ENCODE results near the gene GRAP.
"Not testable (repeated sequence)": the region's sequence is repeated elsewhere in the genome, so short reads cannot be mapped to it uniquely, and the experiment has no call there.

The GRAP gene

DNA sequence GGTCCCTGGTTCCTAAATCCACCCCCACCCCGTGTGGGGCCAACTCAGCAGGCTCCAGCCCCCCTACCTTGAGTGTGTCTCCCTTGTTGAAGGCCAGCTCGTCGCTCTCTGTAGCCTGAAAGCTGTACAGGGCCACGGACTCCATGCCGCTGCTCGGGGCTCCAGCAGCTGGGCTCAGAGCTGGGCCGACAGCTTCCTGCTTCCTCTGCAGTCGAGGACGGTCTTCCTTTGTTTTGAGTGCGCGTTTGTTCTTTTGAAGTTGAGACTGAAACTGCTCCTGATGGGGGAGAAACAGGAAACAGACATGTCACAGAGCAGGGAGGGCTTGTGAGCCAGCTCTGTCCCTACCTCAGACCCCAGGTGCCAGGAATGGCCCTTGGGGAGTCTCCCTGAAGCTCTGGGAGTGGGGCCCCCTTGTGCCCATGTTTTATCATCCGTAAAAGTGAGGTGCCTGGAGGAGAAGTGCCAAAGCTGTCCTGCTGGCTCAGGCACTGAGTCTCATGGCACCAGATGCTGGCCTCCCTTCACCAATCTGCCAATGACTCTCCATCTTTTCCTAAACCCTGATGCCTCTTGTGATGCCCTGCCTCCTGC, at the start of gene GRAP:
Gene GRAP (minus strand): TSS at position 176 of the 594 bp plus-strand sequence. CDS start 31 bp downstream, at position 145.
- not testable (repeated sequence) for DNase-seq (ENCODE audit: low spot score)

DNA sequence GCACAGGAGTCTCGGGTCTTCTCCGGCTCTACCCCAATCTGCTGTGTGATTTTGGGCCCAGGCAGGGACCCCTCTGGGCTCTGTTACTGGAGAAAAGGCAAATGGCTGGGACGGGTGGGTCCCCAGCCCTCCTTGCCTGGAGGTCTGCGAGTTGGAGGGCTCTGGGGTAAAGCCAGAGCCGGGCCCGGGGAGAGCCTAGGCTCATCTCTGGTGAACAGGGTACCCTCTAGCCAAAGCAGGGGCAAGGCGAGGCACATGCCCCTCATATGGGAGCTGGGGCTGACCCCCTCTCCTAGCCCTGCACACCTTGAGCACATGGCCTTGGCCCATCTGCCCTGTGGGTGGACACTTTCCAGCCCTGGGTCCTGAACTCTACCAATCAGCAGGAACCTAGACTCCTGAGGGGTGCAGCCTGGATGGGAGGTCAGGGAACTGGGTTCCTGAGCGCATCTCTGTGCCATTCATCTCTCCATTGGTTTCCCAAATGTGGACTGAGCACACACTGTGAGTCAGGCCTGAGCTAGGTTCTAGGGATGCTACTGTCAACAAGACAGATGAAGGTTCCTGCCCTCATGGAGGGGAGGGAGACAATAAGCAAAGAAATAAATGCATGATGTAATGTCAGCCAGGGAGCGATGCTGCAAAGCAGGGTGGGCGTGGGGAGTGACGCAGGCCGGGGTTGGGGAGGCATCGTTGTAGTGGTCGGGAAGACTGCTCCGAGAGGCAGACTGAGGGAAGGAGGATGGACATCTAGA, 47.1 kb upstream of the GRAP start:
- DNase-seq (ENCODE audit: low spot score) = not testable (repeated sequence)

GRCh38 chr17:19092737-19093683, 46.3 kb upstream of the GRAP start:
- DNase-seq (ENCODE audit: low spot score) = peak; percentile 2

DNA sequence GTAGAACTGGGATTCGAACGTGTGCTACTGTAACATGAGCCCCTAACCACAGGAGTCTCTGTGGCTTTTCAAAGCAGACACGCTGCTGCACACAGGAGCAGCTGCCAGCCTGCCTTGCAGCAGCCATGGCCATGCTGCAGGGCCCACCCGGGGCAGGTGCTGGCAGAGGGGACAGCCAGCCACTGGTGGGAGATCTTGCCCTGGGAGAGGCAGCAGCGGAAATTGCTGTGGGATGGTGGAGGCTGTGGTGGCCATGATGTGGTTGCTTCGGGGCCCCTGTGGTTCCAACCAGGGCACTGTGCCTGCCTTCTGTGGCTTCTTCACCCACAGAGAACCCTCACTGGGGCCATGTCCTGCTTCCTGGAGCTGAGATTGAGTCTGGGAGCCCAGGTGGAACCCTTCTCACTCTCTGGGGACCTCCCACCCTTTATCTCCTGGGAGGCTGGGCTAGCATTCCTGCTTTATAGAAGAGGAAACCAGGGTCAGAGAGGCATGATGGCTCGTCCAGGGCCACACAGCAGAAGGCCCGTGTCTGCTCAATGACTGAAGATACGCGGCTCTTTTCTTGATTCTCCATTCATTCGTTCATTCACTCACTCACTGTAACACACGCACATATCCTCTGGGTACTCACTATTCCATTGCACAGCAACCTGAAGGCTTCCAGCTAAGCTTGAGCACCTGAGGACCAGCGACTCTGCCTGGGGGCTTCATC, 43.5 kb upstream of the GRAP start:
- not testable (repeated sequence) for DNase-seq (ENCODE audit: low spot score)

DNA sequence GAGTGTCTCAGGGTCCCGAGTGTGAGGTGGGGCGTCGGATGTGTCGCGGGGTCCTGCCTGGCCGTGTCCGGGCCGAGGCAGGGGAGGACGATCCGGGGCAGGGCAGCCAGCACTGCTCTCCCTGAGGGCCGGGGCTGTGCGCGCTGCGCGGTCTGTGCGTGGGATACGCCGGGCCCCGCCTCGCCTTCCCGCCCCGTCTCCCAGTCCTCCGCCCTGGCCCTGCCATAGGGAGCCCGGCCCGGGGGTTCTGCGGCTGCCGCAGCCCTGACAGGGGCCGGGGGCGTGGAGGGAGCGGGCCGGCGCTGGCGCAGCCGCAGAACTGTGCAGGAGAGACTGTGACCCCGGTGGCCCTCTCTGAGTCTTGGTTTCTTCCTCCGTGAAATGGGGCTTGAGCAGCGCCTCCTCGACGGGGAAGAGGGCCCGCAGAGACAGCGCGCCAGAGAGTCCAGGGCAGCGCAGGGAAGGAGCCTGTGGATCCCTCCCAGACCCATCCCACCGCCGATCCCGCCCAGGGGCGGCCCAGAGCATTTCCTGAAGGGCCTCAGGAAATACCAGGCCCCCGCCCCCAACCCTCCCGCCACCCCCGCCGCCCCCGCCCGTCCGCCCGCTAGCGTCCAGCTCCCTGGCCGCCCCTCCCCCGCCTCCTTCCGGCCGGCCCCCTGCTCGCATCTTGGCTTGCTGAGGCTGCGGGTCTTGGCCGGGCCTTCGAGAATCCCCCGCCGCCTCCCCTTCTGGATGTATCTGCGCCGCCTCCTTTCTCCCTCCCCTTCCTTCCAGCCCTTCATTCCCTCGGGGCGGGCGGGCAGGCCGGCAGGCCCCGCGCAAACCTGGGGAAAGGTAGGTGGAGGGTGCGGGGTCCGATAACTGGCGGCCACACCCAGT, 42.3 kb upstream of the GRAP start:
- not testable (repeated sequence) for DNase-seq (ENCODE audit: low spot score)

DNA sequence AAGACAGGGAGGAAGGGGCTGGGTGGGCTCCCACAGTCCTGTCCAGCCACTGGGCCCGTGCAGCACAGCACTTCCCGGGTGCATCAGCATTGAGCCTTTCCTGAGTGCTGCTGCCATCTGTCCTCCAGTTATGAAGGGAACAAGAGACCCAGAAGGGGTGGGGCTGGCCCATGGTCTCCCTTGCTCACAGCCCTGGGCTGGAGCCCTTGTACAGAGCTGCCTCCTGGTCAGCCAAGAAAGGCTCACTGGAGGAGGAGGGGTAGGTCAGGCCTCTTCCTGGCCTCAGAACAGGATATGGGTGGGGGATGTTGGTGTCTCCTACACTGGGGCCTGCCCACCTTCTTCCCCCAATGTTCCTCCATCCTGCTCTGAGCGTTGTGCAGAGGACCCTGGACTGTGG, 30.6 kb upstream of the GRAP start:
- not testable (repeated sequence) for DNase-seq (ENCODE audit: low spot score)

- not testable (repeated sequence) for DNase-seq (ENCODE audit: low spot score)
Measured at GRCh38 chr17:19076398-19077192, 29.8 kb upstream of the GRAP start.

DNA sequence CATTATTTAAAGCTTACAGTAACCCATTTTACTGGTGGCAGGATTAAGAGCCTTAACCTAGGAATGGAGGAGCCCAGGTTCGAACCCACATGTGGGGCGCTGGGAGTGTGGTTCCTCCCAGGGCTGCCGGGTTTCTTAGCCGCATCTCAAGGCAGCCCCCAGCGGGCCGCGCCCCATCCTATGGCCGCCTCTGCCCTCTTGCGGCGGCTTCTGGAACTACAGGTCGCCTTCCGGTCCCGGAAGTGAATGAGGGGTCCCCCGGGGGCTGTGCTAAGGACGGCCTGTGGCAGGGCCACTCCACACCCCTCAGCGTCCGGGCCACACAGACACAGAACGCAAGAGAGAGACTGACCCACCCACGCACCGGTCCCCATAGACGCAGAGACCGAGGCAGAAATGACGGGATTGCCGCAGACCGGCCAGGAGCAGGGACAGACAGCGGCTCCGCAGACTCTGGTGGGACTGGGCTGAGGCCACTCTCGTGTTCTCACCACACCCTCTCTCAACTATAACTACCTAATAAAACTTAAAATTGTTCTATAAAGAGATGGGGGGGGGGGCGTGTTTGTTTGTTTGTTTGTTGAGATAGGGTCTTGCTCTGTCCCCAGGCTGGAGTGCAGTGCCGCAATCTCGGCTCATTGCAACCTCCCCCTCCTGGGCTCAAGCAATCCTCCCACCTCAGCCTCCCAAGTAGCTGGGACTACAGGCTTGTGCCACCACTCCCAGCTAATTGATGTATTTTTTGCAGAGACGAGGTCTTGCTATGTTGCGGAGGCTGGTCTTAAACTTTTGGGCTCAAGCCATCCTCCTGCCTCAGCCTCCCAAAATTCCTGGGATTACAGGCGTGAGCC, 23.8 kb upstream of the GRAP start:
- not testable (repeated sequence) for DNase-seq (ENCODE audit: low spot score)

DNA sequence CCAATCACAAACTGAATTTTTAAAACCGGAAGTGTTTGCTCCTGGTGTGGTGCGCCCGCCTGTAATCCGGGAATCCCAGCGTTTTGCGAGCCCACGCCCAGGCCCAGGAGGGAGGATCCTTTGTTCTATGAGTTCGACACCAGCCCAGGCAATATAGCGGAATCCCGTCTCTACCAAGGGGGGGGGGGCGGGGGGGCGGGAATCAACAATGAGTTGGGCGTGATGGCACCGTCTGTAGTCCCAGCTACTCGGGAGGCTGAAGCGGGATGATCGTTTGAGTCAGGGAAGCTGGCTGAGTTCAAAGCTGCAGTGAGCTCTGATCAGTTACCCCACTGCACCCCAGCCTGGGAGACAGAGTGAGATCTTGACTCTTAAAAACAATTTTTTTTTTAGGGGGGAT, 17.6 kb upstream of the GRAP start:
- not testable (repeated sequence) for DNase-seq (ENCODE audit: low spot score)

DNA sequence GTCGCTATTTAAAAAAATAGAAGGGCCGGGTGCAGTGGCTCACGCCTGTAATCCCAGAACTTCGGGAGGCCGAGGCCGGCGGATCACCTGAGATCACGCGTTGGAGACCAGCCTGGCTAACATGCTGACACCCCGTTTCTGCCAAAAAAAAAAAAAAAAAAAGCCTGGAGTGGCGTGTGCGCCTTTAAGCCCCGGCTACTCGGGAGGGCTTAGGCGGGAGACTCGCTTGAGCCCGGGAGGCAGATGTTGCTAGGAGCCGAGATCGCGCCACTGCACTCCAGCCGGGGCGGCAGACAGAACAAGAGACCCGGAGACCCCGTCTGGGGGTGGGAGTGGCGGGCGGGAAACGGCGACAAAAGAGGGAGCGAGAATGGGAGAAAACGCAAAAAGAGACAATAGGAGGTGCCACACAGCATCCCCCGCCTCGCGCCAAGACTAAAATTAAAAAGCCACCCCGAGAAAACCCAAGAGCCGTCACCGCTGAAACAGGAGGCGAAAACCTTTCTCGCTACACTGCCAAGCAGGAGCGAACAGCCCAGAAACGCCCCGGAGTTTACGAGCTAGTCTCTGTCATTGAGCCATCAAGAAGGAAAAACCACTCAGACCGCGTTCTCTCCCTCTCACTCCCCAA, 16.7 kb upstream of the GRAP start:
- not testable (repeated sequence) for DNase-seq (ENCODE audit: low spot score)

- DNase-seq (ENCODE audit: low spot score) = not testable (repeated sequence)
Measured at GRCh38 chr17:19062718-19063325, 16.1 kb upstream of the GRAP start.

DNA sequence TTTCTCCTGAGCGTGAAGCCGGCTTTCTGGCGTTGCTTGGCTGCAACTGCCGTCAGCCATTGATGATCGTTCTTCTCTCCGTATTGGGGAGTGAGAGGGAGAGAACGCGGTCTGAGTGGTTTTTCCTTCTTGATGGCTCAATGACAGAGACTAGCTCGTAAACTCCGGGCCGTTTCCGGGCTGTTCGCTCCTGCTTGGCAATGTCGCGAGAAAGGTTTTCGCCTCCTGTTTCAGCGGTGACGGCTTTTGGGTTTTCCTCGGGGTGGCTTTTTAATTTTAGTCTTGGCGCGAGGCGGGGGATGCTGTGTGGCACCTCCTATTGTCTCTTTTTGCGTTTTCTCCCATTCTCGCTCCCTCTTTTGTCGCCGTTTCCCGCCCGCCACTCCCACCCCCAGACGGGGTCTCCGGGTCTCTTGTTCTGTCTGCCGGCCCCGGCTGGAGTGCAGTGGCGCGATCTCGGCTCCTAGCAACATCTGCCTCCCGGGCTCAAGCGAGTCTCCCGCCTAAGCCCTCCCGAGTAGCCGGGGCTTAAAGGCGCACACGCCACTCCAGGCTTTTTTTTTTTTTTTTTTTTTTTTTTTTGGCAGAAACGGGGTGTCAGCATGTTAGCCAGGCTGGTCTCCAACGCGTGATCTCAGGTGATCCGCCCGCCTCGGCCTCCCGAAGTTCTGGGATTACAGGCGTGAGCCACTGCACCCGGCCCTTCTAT, 15.4 kb upstream of the GRAP start:
- not testable (repeated sequence) for DNase-seq (ENCODE audit: low spot score)

- DNase-seq (ENCODE audit: low spot score) = not testable (repeated sequence)
Measured at GRCh38 chr17:19055447-19055846, 8.7 kb upstream of the GRAP start.

DNA sequence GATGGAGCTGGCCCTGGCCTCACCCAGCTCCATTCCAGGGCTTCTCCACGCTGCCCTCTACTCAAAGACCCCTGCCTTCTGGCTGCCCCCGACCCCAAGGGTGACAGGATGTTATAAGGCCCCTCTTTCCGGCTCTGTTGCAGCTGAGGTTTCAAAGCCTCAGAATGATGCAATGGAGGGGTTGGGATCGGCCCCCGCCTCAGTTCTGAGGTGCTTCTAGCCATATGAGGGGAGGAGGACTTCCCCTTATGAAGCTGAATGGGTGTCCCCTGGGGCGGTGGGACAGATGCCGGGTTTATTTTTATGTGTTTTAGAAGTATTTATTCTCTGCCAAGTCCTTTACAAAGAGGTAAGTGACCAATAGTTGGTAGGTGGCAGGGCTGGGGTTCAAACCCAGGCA, 2.1 kb upstream of the GRAP start:
- DNase-seq (ENCODE audit: low spot score) = not testable (repeated sequence)

DNA sequence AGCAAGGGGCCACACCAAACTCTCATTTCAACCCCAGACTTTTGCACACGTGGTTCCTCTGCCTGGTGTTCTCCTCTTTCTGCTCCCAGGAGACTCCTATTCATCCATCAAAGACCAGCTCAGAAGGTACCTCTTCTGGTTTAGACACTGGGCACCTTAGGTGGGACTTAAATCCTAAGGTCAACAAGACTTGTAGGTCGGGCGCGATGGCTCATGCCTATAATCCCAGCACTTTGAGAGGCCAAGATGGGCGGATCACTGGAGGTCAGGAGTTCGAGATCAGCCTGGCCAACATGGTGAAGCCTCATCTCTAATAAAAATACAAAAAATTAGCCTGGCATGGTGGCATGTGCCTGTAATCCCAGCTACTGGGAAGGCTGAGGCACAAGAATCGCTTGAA, 753 bp upstream of the GRAP start:
- DNase-seq (ENCODE audit: low spot score) = not testable (repeated sequence)

- not testable (repeated sequence) for DNase-seq (ENCODE audit: low spot score)
Measured at GRCh38 chr17:19044643-19045042, 2.1 kb downstream of the GRAP start.

GRCh38 chr17:19043032-19043431, 3.7 kb downstream of the GRAP start:
- DNase-seq (ENCODE audit: low spot score) = not testable (repeated sequence)

Measured in LoVo (cell line).